Nephron progenitor cell (in vitro differentiated cells): ENCODE results near the gene ST6GAL1.

Experiments used
- DNase-seq: peaks from one replicate; pipeline ENCODE4 v3.0.0; 2021
- H3K27ac Mint-ChIP-seq: 2 replicates; pipeline ENCODE4 v1.8.0; 2021; ENCODE audit warnings: mild to moderate bottlenecking, moderate library complexity, mixed read lengths
- H3K27me3 Mint-ChIP-seq: 2 replicates; pipeline ENCODE4 v1.8.0; 2021; ENCODE audit warnings: mild to moderate bottlenecking, low read depth, mixed read lengths; ENCODE audit not compliant: poor library complexity
- H3K36me3 Mint-ChIP-seq: 2 replicates; pipeline ENCODE4 v1.8.0; 2021; ENCODE audit warnings: low read depth, mixed read lengths
- H3K4me1 Mint-ChIP-seq: 2 replicates; pipeline ENCODE4 v1.8.0; 2021; ENCODE audit warnings: mixed read lengths
- H3K4me3 Mint-ChIP-seq: 2 replicates; pipeline ENCODE4 v1.8.0; 2021; ENCODE audit warnings: mild to moderate bottlenecking, moderate library complexity, mixed read lengths
- H3K9me3 Mint-ChIP-seq: 2 replicates; pipeline ENCODE4 v1.8.0; 2021; ENCODE audit warnings: mild to moderate bottlenecking, moderate library complexity, mixed read lengths
- CTCF ChIP-seq: fragments of 200-600 bp; sonication (generic); IDR thresholded peaks from 2 replicates; pipeline ENCODE4 v1.5.0; 2021; ENCODE audit warnings: antibody characterized with exemption

Gene ST6GAL1

GRCh38 chr3:187014417-187014864 is 84.1 kb downstream of the ST6GAL1 start:
- Mint-ChIP-seq H3K27me3 (peaks cover 4% of the 10 kb centered on the region), H3K9me3 (no peaks in the 10 kb centered on the region), H3K4me3 (no peak overlapping the region), H3K36me3 (peaks cover 94% of the 10 kb centered on the region), H3K4me1 (peaks cover 77% of the 10 kb centered on the region), H3K27ac (peak overlapping the region; percentile 84)
- no peak for DNase-seq
- no peak for TF ChIP-seq CTCF

GRCh38 chr3:187015903-187016638 is 85.7 kb downstream of the ST6GAL1 start:
- peaks cover 4% of the 10 kb centered on the region for H3K27me3 Mint-ChIP-seq

GRCh38 chr3:187016639-187017345 is 86.5 kb downstream of the ST6GAL1 start:
- no peak for TF ChIP-seq CTCF
- DNase-seq, result no peak
- Mint-ChIP-seq H3K4me1 (peaks cover 66% of the 10 kb centered on the region), H3K27me3 (peaks cover 3% of the 10 kb centered on the region), H3K36me3 (peaks cover 85% of the 10 kb centered on the region), H3K9me3 (no peaks in the 10 kb centered on the region), H3K27ac (peak overlapping the region; percentile 89), H3K4me3 (no peak overlapping the region)

More at GRCh38 chr3:187015903-187016638, 85.7 kb downstream of the ST6GAL1 start:
- Mint-ChIP-seq H3K4me1 (peaks cover 74% of the 10 kb centered on the region), H3K27ac (peak overlapping the region; percentile 89), H3K9me3 (no peaks in the 10 kb centered on the region), H3K4me3 (no peak overlapping the region), H3K36me3 (peaks cover 91% of the 10 kb centered on the region)
- no peak for DNase-seq
- TF ChIP-seq CTCF, result no peak

GRCh38 chr3:187017511-187018230 is 87.3 kb downstream of the ST6GAL1 start:
- Mint-ChIP-seq H3K9me3 (no peaks in the 10 kb centered on the region), H3K27me3 (no peaks in the 10 kb centered on the region), H3K4me1 (peaks cover 58% of the 10 kb centered on the region), H3K4me3 (no peak overlapping the region), H3K27ac (peak overlapping the region; percentile 95), H3K36me3 (peaks cover 85% of the 10 kb centered on the region)
- TF ChIP-seq CTCF, result no peak
- DNase-seq, result peak; percentile 27

GRCh38 chr3:187019542-187020072 is 89.3 kb downstream of the ST6GAL1 start:
- peaks cover 3% of the 10 kb centered on the region for H3K9me3 Mint-ChIP-seq
- no peak overlapping the region for H3K4me3 Mint-ChIP-seq
- no peak for TF ChIP-seq CTCF
- peaks cover 50% of the 10 kb centered on the region for H3K4me1 Mint-ChIP-seq
- H3K27ac Mint-ChIP-seq, result peak overlapping the region; percentile 41
- no peaks in the 10 kb centered on the region for H3K27me3 Mint-ChIP-seq
- no peak for DNase-seq
- peaks cover 77% of the 10 kb centered on the region for H3K36me3 Mint-ChIP-seq
